Right cardiac atrium (tissue), 5 donors: ENCODE measurements around the gene TXK. TPM values are rescaled to one million over a fixed set of nuclear protein-coding genes. Genes with fewer than 3 reads are reported as not detected.
A peak's percentile ranks its signal among the peaks of the same experiment; 100 is the strongest.
"Not testable (repeated sequence)": the region's sequence is repeated elsewhere in the genome, so short reads cannot be mapped to it uniquely, and the experiment has no call there.

Experiments
- ATAC-seq, 2 donors: fragments of 200-7000 bp; cut with Tn5 transposase; one replicate each; pipeline versions ENCODE4 v1.8.0 to v1.9.1; 2020; ENCODE audit warnings: moderate library complexity in 2 of 2, mild to moderate bottlenecking in 1 of 2
- DNase-seq, 3 donors: peaks; one replicate each; pipeline ENCODE4 v3.0.0-alpha.2; 2020
- H3K27ac ChIP-seq: one replicate; pipeline ENCODE4 v1.5.1; 2013; ENCODE audit warnings: mild to moderate bottlenecking, low read length, control low read depth, moderate library complexity
- H3K27me3 ChIP-seq: one replicate; pipeline ENCODE4 v1.6.1; 2013; ENCODE audit not compliant: control insufficient read depth, insufficient read depth
- H3K4me1 ChIP-seq: one replicate; pipeline ENCODE4 v1.6.1; 2013; ENCODE audit warnings: low read length; ENCODE audit not compliant: control insufficient read depth, insufficient read depth
- H3K4me3 ChIP-seq: one replicate; pipeline ENCODE4 v1.5.1; 2013; ENCODE audit warnings: low read length, control low read depth
- H3K9me3 ChIP-seq: one replicate; pipeline ENCODE4 v1.6.1; 2013; ENCODE audit warnings: low read length; ENCODE audit not compliant: control insufficient read depth
- WGBS: extraction: QIAGEN DNeasy Blood & Tissue Kit; methylation state at CpG from one replicate; pipeline ENCODE4 v1.1.7; 2013; 5-methylcytosine and 5-hydroxymethylcytosine counted together
- intact Hi-C, 4 donors: fragments of 100-400 bp; cut with DNase I; formaldehyde crosslinking; loops; one replicate each; pipeline versions ENCODE4 v1.11.0 to v1.14.0; 2022 to 2023
- long read RNA-seq, 4 donors: library from polyadenylated mRNA; unstranded; transcript quantifications; one replicate each; pipeline ENCODE4 v2.0.0, GENCODE V29; 2020 to 2021
- polyA plus RNA-seq: library from polyadenylated mRNA; stranded (reverse); fragments of 200-250 nt; gene quantifications from one replicate; pipeline ENCODE4 v1.2.3, GENCODE V29; 2013
- total RNA-seq, 4 donors: library from RNA; stranded (reverse); fragmentation: NEBNext Ultra II Directional; extraction: Animal tissue kit (Norgen Biotek cat#: 25700); gene quantifications; one replicate each; pipeline ENCODE4 v1.2.1, GENCODE V29; 2021
- donor health status: healthy with polysubstance abuse.
- donor health status: DM: no; HTN: yes; CAD: no.
- donor health status: DM: no; HTN: no; CAD: no.
- donor health status: DM: no; HTN: yes; CAD: no; lungs with severe emphysema.
- donor health status: DM: yes; HTN: yes; CAD: no.

Gene TXK
- total RNA-seq (1 to 10 TPM in 2 of 4 donors, under 1 TPM in 2; 0.59 to 1.8 (median 0.87) TPM), polyA plus RNA-seq (0.14 TPM)
- long read RNA-seq, donor 1, result 0 reads
- long read RNA-seq, donor 2, result 0 reads
- long read RNA-seq, donor 3, result 0 reads
- long read RNA-seq, donor 4, result 0 reads

DNA sequence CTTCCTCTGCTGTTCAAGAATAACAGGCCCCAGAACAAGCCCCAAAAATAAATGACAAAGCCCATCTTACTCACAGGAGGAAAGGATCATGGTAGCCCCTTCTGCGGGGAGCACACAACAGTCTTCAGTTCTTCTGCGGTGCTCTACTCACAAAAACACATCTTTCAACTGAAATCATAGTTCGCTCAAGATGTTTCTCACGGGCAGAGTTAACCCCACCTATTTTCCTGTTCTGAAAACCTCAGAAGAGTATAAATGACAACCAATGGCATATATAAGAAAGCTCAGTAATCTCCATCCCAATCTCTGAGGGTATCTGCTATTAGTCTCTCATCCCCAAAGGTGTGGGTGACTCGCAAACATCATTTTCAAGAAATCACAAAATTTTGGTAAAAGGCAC lies at the start of gene TXK:
TXK (minus strand) TSS at position 170 of the 400 bp plus-strand sequence; CDS start at position 90, 80 bp downstream.
- DNase-seq, result no peak
- Histone ChIP-seq H3K4me3 (no peak within 1 kb of the TSS), H3K27ac (no peak within 1 kb of the TSS), H3K4me1 (no peaks in the 10 kb centered on the region), H3K27me3 (no peaks in the 10 kb centered on the region), H3K9me3 (no peaks in the 10 kb centered on the region)
- WGBS, result 77% methylated on average over 5 of the region's 5 CpGs
- no peak for ATAC-seq
- intact Hi-C loops, result loop anchor here in 1 of 4 donors (10.0 kb wide), 1 partner anchor 141 kb away; no protein-coding TSS in a partner anchor

DNA sequence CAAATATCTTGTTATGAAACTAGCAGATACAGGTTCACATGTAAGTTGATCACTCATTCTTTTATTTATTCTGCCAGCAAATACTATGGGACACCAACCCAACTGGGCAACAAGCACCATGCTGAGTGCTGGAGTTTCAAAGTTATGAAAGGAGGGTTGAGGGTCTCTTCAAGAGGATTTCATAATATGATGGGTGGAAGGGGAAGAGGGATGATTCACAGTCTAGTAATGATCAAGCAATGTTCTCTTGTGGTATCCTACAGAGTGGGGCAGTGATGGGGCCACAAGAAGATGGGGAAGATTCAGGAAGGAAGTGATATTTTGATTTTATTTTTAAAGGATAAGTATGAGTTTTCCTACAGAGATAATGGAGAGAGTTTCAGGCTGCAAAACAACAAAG lies 46.2 kb upstream of the TXK start:
- no peak overlapping the region for H3K4me3 ChIP-seq
- DNase-seq, result no peak
- H3K9me3 ChIP-seq, result no peaks in the 10 kb centered on the region
- ATAC-seq, result no peak
- intact Hi-C loops, result no loop called here
- H3K4me1 ChIP-seq, result peaks cover 2% of the 10 kb centered on the region
- H3K27me3 ChIP-seq, result no peaks in the 10 kb centered on the region
- H3K27ac ChIP-seq, result no peak overlapping the region

DNA sequence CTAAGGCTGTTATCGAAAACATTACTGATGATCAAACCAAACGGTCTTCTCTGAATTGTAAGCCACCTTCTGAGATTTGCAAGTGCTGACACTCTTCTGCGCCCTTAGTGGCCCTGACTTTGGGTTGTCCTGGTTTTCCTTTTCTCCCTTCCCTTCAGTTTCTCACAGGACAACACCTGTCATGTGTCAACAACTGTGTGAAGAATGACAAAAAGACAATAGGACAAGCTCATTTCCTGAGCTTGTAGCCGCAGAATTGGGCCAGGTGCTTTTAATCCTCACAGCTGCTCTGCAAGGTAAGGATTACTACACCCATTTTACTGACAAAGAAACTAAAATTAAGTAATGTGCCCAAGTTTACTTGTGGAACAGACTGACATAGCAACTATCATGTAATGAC lies 44.9 kb upstream of the TXK start:
- Histone ChIP-seq H3K4me1 (peaks cover 2% of the 10 kb centered on the region), H3K9me3 (no peaks in the 10 kb centered on the region), H3K27me3 (no peaks in the 10 kb centered on the region), H3K27ac (no peak overlapping the region), H3K4me3 (no peak overlapping the region)
- ATAC-seq (no peak), DNase-seq (no peak)
- 84% methylated on average over 4 of the region's 4 CpGs for WGBS
- intact Hi-C loops, result no loop called here

DNA sequence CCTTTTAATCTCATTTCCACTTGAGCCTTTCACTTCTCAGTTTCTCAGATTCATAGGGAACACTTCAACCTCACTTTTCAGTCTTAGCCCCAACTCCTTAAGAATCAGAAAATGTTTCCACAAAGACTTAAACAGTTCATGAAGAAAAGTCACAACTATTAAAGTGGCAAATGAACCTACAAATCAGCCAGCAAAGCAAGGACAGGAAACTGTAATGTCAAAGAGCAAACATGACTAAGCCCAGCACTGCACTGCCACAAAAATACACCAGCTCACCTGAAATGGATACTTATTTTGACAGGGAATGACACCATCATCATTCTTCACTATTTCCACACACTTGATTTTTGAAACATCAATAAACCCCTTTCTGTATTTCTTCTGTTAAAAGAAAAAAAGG lies 41.8 kb upstream of the TXK start:
- ATAC-seq, result no peak
- DNase-seq, result no peak
- Histone ChIP-seq H3K4me3 (no peak overlapping the region), H3K9me3 (no peaks in the 10 kb centered on the region), H3K27me3 (no peaks in the 10 kb centered on the region), H3K4me1 (no peaks in the 10 kb centered on the region), H3K27ac (no peak overlapping the region)
- intact Hi-C loops, result no loop called here

DNA sequence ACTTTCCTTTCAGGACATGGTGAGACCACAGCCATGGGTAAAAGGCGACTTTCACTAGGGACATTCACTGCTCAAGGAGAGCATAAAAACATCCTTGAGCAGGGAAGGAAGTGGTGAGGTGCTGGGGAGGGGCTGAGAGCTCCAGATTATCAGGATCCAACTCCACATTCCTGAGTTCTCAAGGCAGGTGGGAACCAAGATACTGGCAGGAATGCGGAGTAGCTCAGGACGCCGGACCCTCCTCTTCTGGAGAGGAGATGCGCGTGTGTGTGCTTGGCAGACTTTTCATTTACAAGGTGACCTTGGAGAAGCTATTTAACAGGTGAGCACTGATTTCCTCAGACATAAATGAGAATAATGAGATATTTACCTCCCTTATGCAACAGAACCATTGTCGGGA lies 41.3 kb upstream of the TXK start:
- 60% methylated on average over 7 of the region's 7 CpGs for WGBS
- H3K27me3 ChIP-seq, result no peaks in the 10 kb centered on the region
- no peak overlapping the region for H3K27ac ChIP-seq
- H3K4me1 ChIP-seq, result no peaks in the 10 kb centered on the region
- DNase-seq (no peak), ATAC-seq (no peak)
- H3K4me3 ChIP-seq, result no peak overlapping the region
- H3K9me3 ChIP-seq, result no peaks in the 10 kb centered on the region
- intact Hi-C loops, result no loop called here

DNA sequence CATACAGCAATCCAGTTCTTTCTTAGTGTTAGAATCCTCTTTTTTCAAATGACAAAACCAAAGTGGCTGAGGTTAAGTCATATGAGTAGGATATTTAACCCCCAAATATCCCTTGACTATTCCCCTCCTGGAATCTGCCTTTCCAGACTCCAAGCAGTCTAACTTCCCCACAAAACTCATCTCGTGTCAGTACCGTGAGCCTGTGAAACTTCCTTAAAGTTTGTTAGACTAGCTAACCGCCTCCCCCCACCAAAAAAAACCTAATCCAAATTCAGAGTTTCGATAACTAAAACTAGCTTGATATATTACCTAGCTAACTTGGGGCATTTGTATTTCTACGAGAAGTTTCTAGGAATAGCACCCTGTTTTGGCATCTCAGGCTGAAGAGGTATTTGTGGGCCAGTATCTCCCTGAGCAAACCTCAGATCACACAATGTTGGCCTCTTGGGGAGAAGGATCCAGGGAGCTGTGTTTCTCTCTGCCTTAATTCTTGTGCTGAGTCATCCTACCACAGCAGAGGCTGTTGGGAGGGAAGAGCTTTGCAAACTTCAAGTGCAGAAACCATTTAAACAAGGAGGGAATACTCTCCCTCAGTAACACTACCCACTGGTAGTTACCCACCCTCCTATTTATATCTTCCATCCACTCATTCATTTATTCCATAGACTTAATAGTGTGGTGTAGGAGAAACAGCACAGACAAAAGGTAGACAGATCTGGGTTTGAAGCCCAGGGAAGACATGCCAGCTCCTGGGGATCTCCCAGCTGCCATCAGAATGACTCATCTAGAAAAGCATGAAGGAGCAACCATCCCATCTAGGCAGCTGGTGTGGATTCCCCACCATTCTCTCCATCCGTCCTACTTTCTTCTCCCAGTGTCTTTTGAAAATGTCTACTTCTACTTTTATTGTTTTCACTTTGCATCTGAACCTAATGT lies 39.3 kb upstream of the TXK start:
- no peak overlapping the region for H3K4me3 ChIP-seq
- 75% methylated on average over 6 of the region's 6 CpGs for WGBS
- H3K27ac ChIP-seq, result no peak overlapping the region
- H3K9me3 ChIP-seq, result no peaks in the 10 kb centered on the region
- intact Hi-C loops, result no loop called here
- ATAC-seq (peak; percentile 52), DNase-seq (no peak)
- H3K27me3 ChIP-seq, result no peaks in the 10 kb centered on the region
- no peaks in the 10 kb centered on the region for H3K4me1 ChIP-seq

DNA sequence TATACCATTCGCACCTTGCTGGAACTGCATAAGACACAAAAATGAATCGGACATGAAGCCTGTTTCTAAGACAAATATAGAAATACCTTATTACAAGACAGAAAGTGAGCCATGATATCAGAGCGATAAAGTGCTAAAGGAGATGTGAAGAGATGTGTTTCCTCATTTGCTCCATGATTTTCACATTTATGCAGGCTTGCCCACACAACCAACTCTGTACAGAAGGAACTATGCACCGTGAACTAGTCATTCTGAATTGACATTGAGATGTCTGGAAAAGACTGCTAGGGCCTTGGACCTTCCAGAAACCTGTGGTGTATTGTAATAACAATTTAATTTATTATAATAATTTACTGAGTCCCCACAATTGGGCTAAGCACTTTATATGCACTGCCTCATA lies 38.6 kb upstream of the TXK start:
- Histone ChIP-seq H3K4me1 (no peaks in the 10 kb centered on the region), H3K4me3 (no peak overlapping the region), H3K27me3 (no peaks in the 10 kb centered on the region), H3K9me3 (no peaks in the 10 kb centered on the region), H3K27ac (no peak overlapping the region)
- ATAC-seq, result no peak
- intact Hi-C loops, result no loop called here
- DNase-seq, result no peak
- 79% methylated on average over 4 of the region's 4 CpGs for WGBS

DNA sequence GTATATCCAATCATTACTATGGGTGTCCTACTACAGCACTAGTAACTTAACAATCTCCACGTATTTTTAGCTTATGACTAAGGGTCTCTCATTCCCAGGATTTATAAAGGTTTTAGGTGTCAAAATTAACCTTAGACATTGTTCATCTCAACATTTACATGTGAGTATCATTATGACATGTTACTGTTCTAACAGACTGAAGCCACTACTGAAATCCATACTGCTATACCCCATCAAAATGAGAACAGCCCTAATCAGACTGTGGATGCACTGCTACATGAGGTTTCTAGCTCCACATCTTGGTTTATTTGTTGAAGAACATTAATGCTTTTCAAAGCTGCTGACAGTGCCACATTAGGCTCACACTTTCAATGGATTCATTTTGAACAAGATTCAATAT lies 35.6 kb upstream of the TXK start:
- no peak for ATAC-seq

DNA sequence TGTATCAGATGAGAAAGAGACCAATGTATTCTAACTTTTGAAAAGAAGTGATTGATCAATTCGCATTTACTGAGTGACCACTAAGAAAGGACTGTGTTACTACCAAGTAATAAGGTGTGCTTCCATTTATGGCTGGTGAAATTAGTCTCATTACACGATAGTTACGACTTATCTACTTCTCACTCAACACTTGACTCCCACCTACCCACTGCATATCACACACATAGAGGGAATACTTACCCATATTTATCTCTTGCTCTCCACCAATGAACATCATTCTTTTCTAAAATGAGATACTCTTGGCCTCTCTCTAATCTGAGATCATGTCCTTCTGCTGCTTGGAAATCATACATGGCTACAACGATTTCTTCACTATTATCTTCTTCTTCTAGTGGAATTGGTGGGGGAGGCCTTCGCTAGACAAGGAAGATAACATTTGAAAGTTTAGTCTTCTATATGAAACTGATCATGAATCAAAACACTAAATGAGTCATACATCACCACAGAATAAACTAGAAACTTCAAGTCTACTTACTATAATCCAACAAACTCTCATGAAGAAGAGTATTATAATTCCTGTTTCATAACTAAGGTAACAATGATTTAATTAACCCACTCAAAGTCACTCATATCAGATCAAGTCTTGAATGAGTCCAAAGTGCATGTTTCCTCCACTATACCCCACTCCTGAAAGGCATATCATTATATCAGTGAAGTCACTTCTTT lies 33.7 kb upstream of the TXK start:
- no peaks in the 10 kb centered on the region for H3K9me3 ChIP-seq
- DNase-seq (no peak), ATAC-seq (no peak)
- H3K4me1 ChIP-seq, result no peaks in the 10 kb centered on the region
- no peak overlapping the region for H3K27ac ChIP-seq
- 45% methylated on average over 5 of the region's 5 CpGs for WGBS
- no peaks in the 10 kb centered on the region for H3K27me3 ChIP-seq
- intact Hi-C loops, result no loop called here
- no peak overlapping the region for H3K4me3 ChIP-seq

More for the DNA sequence above, 35.6 kb upstream of the TXK start:
- H3K4me3 ChIP-seq, result no peak overlapping the region
- no peaks in the 10 kb centered on the region for H3K9me3 ChIP-seq
- no peaks in the 10 kb centered on the region for H3K27me3 ChIP-seq
- DNase-seq, result no peak
- H3K27ac ChIP-seq, result no peak overlapping the region
- no peaks in the 10 kb centered on the region for H3K4me1 ChIP-seq
- intact Hi-C loops, result no loop called here
- WGBS, result 32% methylated on average over 1 of the region's 1 CpG

DNA sequence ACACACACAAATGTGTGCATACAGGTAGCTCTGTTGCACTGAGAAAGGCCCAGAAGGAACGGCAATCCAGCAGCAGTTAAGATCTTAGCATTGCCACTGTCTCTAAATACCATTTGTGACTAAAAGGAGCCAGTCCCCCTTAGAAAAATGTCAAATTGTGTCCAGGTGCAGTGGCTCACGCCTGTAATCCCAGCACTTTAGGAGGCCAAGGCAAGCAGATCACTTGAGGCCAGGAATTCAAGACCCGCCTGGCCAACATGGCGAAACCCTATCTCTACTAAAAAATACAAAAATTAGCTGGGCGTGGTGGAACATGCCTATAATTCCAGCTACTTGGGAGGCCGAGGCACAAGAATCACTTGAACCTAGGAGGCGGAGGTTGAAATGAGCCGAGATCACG lies 30.5 kb upstream of the TXK start:
- DNase-seq, H3K4me3 ChIP-seq, ATAC-seq, H3K27ac ChIP-seq, intact Hi-C loops, H3K4me1 ChIP-seq, H3K27me3 ChIP-seq, H3K9me3 ChIP-seq: not testable (repeated sequence)
- WGBS, result 94% methylated on average over 9 of the region's 9 CpGs

DNA sequence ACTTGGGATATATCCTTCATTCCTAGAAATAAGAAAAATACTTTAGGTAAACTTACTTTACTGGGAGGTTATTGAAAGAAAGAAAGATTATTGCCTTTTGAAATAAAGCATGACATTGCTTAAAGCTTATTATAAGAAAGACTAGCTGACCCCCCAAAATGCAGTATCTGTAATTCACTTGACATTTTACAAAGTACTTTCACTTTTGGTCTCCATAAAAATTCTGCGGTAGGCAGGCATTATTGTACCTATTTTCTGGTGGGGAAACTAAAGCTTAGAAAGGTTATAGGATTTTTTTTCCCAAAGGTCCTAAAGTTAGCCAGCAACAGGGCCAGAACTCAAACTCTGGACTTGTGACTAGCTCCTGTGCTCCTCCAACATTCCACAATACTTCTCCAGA lies 29.7 kb upstream of the TXK start:
- Histone ChIP-seq H3K4me1 (no peaks in the 10 kb centered on the region), H3K4me3 (no peak overlapping the region), H3K9me3 (no peaks in the 10 kb centered on the region), H3K27ac (no peak overlapping the region), H3K27me3 (no peaks in the 10 kb centered on the region)
- no peak for DNase-seq
- intact Hi-C loops, result no loop called here
- WGBS, result 90% methylated on average over 1 of the region's 1 CpG
- ATAC-seq, result no peak
